C4-2B (cell line): ENCODE measurements around the gene SGPL1.

Source experiments
- ZFX ChIP-seq: fragments of 450-650 bp; IDR thresholded peaks from 2 replicates; pipeline ENCODE4 v1.6.1; 2017
- TF ChIP-seq, protein P1 (sequence below): fragments of 450-650 bp; conservative IDR thresholded peaks from 2 replicates; pipeline ENCODE4 v1.5.1; 2017; ENCODE audit warnings: mild to moderate bottlenecking

- TF ChIP-seq, protein P1, sequence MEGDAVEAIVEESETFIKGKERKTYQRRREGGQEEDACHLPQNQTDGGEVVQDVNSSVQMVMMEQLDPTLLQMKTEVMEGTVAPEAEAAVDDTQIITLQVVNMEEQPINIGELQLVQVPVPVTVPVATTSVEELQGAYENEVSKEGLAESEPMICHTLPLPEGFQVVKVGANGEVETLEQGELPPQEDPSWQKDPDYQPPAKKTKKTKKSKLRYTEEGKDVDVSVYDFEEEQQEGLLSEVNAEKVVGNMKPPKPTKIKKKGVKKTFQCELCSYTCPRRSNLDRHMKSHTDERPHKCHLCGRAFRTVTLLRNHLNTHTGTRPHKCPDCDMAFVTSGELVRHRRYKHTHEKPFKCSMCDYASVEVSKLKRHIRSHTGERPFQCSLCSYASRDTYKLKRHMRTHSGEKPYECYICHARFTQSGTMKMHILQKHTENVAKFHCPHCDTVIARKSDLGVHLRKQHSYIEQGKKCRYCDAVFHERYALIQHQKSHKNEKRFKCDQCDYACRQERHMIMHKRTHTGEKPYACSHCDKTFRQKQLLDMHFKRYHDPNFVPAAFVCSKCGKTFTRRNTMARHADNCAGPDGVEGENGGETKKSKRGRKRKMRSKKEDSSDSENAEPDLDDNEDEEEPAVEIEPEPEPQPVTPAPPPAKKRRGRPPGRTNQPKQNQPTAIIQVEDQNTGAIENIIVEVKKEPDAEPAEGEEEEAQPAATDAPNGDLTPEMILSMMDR = no peak
- TF ChIP-seq ZFX = no peak
Observed at GRCh38 chr10:70866424-70866823, 50.7 kb downstream of the SGPL1 start.
